Skin epidermis (tissue), 12 donors: ENCODE measurements around the gene ERMP1.
"Not testable (repeated sequence)": the region's sequence is repeated elsewhere in the genome, so short reads cannot be mapped to it uniquely, and the experiment has no call there.

Source experiments
- H3K27ac ChIP-seq, 21 experiments: fragments of 200-600 bp; sonication (generic) in 11 of 21; one replicate each; pipeline ENCODE4 v1.5.0; 2020; ENCODE audit warnings: mild to moderate bottlenecking in 3 of 21, inconsistent platforms in 2 of 21, moderate library complexity in 2 of 21
- H3K4me3 ChIP-seq, 7 experiments: fragments of 200-600 bp; sonication (generic) in 2 of 7; one replicate each; pipeline ENCODE4 v1.5.0; 2020; ENCODE audit warnings: inconsistent platforms in 2 of 7, mild to moderate bottlenecking in 2 of 7, moderate library complexity in 1 of 7

The ERMP1 gene

GRCh38 chr9:5832071-5832537 is 813 bp downstream of the ERMP1 start:
- Histone ChIP-seq H3K27ac (peak overlapping the region in 19 of 21 experiments; percentile 53 to 94 (median 80)), H3K4me3 (peak overlapping the region; percentile 52 to 99 (median 80))

- H3K4me3 ChIP-seq, result no peak overlapping the region
- no peak overlapping the region for H3K27ac ChIP-seq
Measured at GRCh38 chr9:5825895-5826622, 6.9 kb downstream of the ERMP1 start.

- no peak overlapping the region for H3K27ac ChIP-seq
- no peak overlapping the region for H3K4me3 ChIP-seq
Measured at GRCh38 chr9:5825223-5825622, 7.7 kb downstream of the ERMP1 start.

GRCh38 chr9:5820425-5820824 is 12.5 kb downstream of the ERMP1 start:
- Histone ChIP-seq H3K27ac (no peak overlapping the region), H3K4me3 (no peak overlapping the region)

- H3K27ac ChIP-seq, result no peak overlapping the region
- no peak overlapping the region for H3K4me3 ChIP-seq
Measured at GRCh38 chr9:5819174-5819573, 13.7 kb downstream of the ERMP1 start.

- no peak overlapping the region for H3K27ac ChIP-seq
- no peak overlapping the region for H3K4me3 ChIP-seq
Measured at GRCh38 chr9:5818424-5819142, 14.3 kb downstream of the ERMP1 start.

GRCh38 chr9:5817862-5818261 is 15.1 kb downstream of the ERMP1 start:
- Histone ChIP-seq H3K27ac (no peak overlapping the region), H3K4me3 (no peak overlapping the region)

GRCh38 chr9:5815461-5815860 is 17.5 kb downstream of the ERMP1 start:
- no peak overlapping the region for H3K4me3 ChIP-seq
- no peak overlapping the region for H3K27ac ChIP-seq

GRCh38 chr9:5813824-5814223 is 19.1 kb downstream of the ERMP1 start:
- H3K4me3 ChIP-seq, result no peak overlapping the region
- no peak overlapping the region for H3K27ac ChIP-seq

GRCh38 chr9:5811751-5812150 is 21.2 kb downstream of the ERMP1 start:
- Histone ChIP-seq H3K27ac (no peak overlapping the region), H3K4me3 (no peak overlapping the region)

GRCh38 chr9:5805478-5805877 is 27.4 kb downstream of the ERMP1 start:
- H3K27ac ChIP-seq, result no peak overlapping the region
- H3K4me3 ChIP-seq, result no peak overlapping the region

GRCh38 chr9:5801739-5802113 is 31.2 kb downstream of the ERMP1 start:
- Histone ChIP-seq H3K27ac (no peak overlapping the region), H3K4me3 (no peak overlapping the region)

- Histone ChIP-seq H3K27ac (no peak overlapping the region), H3K4me3 (no peak overlapping the region)
Measured at GRCh38 chr9:5800969-5801738, 31.8 kb downstream of the ERMP1 start.

- H3K27ac ChIP-seq, H3K4me3 ChIP-seq: not testable (repeated sequence)
Measured at GRCh38 chr9:5800378-5800777, 32.5 kb downstream of the ERMP1 start.

- Histone ChIP-seq H3K27ac (peak overlapping the region in 2 of 21 experiments; percentile 21 to 23), H3K4me3 (no peak overlapping the region)
Measured at GRCh38 chr9:5799314-5799713, 33.6 kb downstream of the ERMP1 start.

- no peak overlapping the region for H3K27ac ChIP-seq
- no peak overlapping the region for H3K4me3 ChIP-seq
Measured at GRCh38 chr9:5798581-5798980, 34.3 kb downstream of the ERMP1 start.

- H3K27ac ChIP-seq, result no peak overlapping the region
- no peak overlapping the region for H3K4me3 ChIP-seq
Measured at GRCh38 chr9:5796298-5796697, 36.6 kb downstream of the ERMP1 start.

- Histone ChIP-seq H3K4me3 (no peak overlapping the region), H3K27ac (no peak overlapping the region)
Measured at GRCh38 chr9:5793812-5794211, 39.1 kb downstream of the ERMP1 start.

- H3K27ac ChIP-seq, result no peak overlapping the region
- no peak overlapping the region for H3K4me3 ChIP-seq
Measured at GRCh38 chr9:5791870-5792269, 41.0 kb downstream of the ERMP1 start.

- Histone ChIP-seq H3K4me3 (no peak overlapping the region), H3K27ac (no peak overlapping the region)
Measured at GRCh38 chr9:5790923-5791322, 42.0 kb downstream of the ERMP1 start.

- H3K27ac ChIP-seq, result no peak overlapping the region
- H3K4me3 ChIP-seq, result no peak overlapping the region
Measured at GRCh38 chr9:5789489-5789888, 43.4 kb downstream of the ERMP1 start.
